Measurements from ENCODE around the gene SERGEF.

SERGEF gene

GRCh38 chr11:17752144-17752543, 260.7 kb downstream of the SERGEF start:
- peak overlapping the region; percentile 90 for H3K4me2 ChIP-seq
- peak overlapping the region; percentile 25; the same call in 1 of the 2 replicates for H3K27ac ChIP-seq
- no peak overlapping the region for H3K9ac ChIP-seq
- H3K4me3 ChIP-seq = no peak overlapping the region
- peaks cover 52% of the 10 kb centered on the region for H3K4me1 ChIP-seq
- H3K36me3 ChIP-seq = no peaks in the 10 kb centered on the region
- H3K27me3 ChIP-seq = no peaks in the 10 kb centered on the region
- peaks cover 7% of the 10 kb centered on the region; the same call in 1 of the 2 replicates for H3K9me3 ChIP-seq
- no peaks in the 10 kb centered on the region for H4K20me1 ChIP-seq
- TF ChIP-seq Cebpa-rat (IDR thresholded peaks at IDR 0.05) = no peak

- H3K4me2 ChIP-seq = peak overlapping the region; percentile 90
- H3K36me3 ChIP-seq = no peaks in the 10 kb centered on the region
- no peaks in the 10 kb centered on the region for H4K20me1 ChIP-seq
- H3K27me3 ChIP-seq = no peaks in the 10 kb centered on the region
- H3K4me1 ChIP-seq = peaks cover 52% of the 10 kb centered on the region
- H3K27ac ChIP-seq = peak overlapping the region; percentile 25; the same call in 1 of the 2 replicates
- H3K9ac ChIP-seq = no peak overlapping the region
- peaks cover 7% of the 10 kb centered on the region; the same call in 1 of the 2 replicates for H3K9me3 ChIP-seq
- no peak overlapping the region for H3K4me3 ChIP-seq
- no peak for TF ChIP-seq Cebpa-rat (IDR thresholded peaks at IDR 0.05)
Observed at GRCh38 chr11:17751558-17751957, 261.3 kb downstream of the SERGEF start.

GRCh38 chr11:17750801-17751165, 262.1 kb downstream of the SERGEF start:
- TF ChIP-seq Cebpa-rat (IDR thresholded peaks at IDR 0.05) = no peak
- H3K27me3 ChIP-seq = no peaks in the 10 kb centered on the region
- H3K4me1 ChIP-seq = peaks cover 52% of the 10 kb centered on the region
- H3K9ac ChIP-seq = no peak overlapping the region
- no peaks in the 10 kb centered on the region for H3K36me3 ChIP-seq
- H3K4me3 ChIP-seq = no peak overlapping the region
- peaks cover 7% of the 10 kb centered on the region; the same call in 1 of the 2 replicates for H3K9me3 ChIP-seq
- no peak overlapping the region for H3K27ac ChIP-seq
- H3K4me2 ChIP-seq = no peak overlapping the region
- H4K20me1 ChIP-seq = no peaks in the 10 kb centered on the region

- Histone ChIP-seq H3K27ac (no peak overlapping the region), H3K4me3 (no peak overlapping the region), H3K27me3 (no peaks in the 10 kb centered on the region), H3K9me3 (peaks cover 4% of the 10 kb centered on the region; the same call in 1 of the 2 replicates), H3K9ac (no peak overlapping the region), H3K4me2 (peak overlapping the region; percentile 12; the same call in 1 of the 2 replicates), H3K4me1 (peaks cover 52% of the 10 kb centered on the region), H3K36me3 (no peaks in the 10 kb centered on the region), H4K20me1 (no peaks in the 10 kb centered on the region)
- no peak for TF ChIP-seq Cebpa-rat (IDR thresholded peaks at IDR 0.05)
Observed at GRCh38 chr11:17750013-17750800, 262.6 kb downstream of the SERGEF start.

GRCh38 chr11:17748761-17749721, 263.8 kb downstream of the SERGEF start:
- no peaks in the 10 kb centered on the region for H3K9me3 ChIP-seq
- H3K4me1 ChIP-seq = peaks cover 47% of the 10 kb centered on the region
- H3K36me3 ChIP-seq = no peaks in the 10 kb centered on the region
- no peak overlapping the region for H3K4me3 ChIP-seq
- H3K27me3 ChIP-seq = no peaks in the 10 kb centered on the region
- H3K4me2 ChIP-seq = no peak overlapping the region
- no peak overlapping the region for H3K9ac ChIP-seq
- H4K20me1 ChIP-seq = no peaks in the 10 kb centered on the region
- no peak for TF ChIP-seq Cebpa-rat (IDR thresholded peaks at IDR 0.05)
- no peak overlapping the region for H3K27ac ChIP-seq

- no peak overlapping the region for H3K4me2 ChIP-seq
- no peak for TF ChIP-seq Cebpa-rat (IDR thresholded peaks at IDR 0.05)
- H3K27me3 ChIP-seq = no peaks in the 10 kb centered on the region
Observed at GRCh38 chr11:17748044-17748443, 264.8 kb downstream of the SERGEF start.

GRCh38 chr11:17747131-17747955, 265.5 kb downstream of the SERGEF start:
- Histone ChIP-seq H4K20me1 (no peaks in the 10 kb centered on the region), H3K4me3 (no peak overlapping the region), H3K27me3 (no peaks in the 10 kb centered on the region), H3K9ac (no peak overlapping the region), H3K36me3 (no peaks in the 10 kb centered on the region), H3K9me3 (no peaks in the 10 kb centered on the region), H3K27ac (no peak overlapping the region), H3K4me1 (peaks cover 30% of the 10 kb centered on the region), H3K4me2 (no peak overlapping the region)
- no peak for TF ChIP-seq Cebpa-rat (IDR thresholded peaks at IDR 0.05)

More at GRCh38 chr11:17748044-17748443, 264.8 kb downstream of the SERGEF start:
- H3K9me3 ChIP-seq = no peaks in the 10 kb centered on the region
- H3K9ac ChIP-seq = no peak overlapping the region
- no peak overlapping the region for H3K4me3 ChIP-seq
- peaks cover 37% of the 10 kb centered on the region for H3K4me1 ChIP-seq
- no peaks in the 10 kb centered on the region for H3K36me3 ChIP-seq
- H4K20me1 ChIP-seq = no peaks in the 10 kb centered on the region
- H3K27ac ChIP-seq = no peak overlapping the region

- Histone ChIP-seq H3K4me2 (no peak overlapping the region), H4K20me1 (no peaks in the 10 kb centered on the region), H3K9ac (no peak overlapping the region), H3K4me1 (peaks cover 17% of the 10 kb centered on the region), H3K4me3 (no peak overlapping the region), H3K27me3 (no peaks in the 10 kb centered on the region), H3K27ac (no peak overlapping the region), H3K36me3 (no peaks in the 10 kb centered on the region), H3K9me3 (no peaks in the 10 kb centered on the region)
- TF ChIP-seq Cebpa-rat (IDR thresholded peaks at IDR 0.05) = no peak
Observed at GRCh38 chr11:17746096-17746495, 266.8 kb downstream of the SERGEF start.

Measured in BLaER1 (cell line).